ENCODE measurements around the gene NOS1.

GRCh38 chr12:117403586-117404139 lies 42.2 kb upstream of the NOS1 start:
- TF ChIP-seq CTCF (conservative IDR thresholded peaks at IDR 0.05; ENCODE audit: low read length) (no peak), EZH2phosphoT487 (IDR thresholded peaks at IDR 0.05; ENCODE audit: borderline replicate concordance, low read depth, low read length) (no peak)
